IMR-90 (cell line): ENCODE results near the gene RARRES1. TPM values are rescaled to one million over a fixed set of nuclear protein-coding genes. Genes with fewer than 3 reads are reported as not detected.
A peak's percentile ranks its signal among the peaks of the same experiment; 100 is the strongest.

Source experiments
- ATAC-seq: fragments of 200-7000 bp; cut with Tn5 transposase; 2 replicates; pipeline ENCODE4 v1.9.1; 2020; ENCODE audit warnings: low read depth, mild to moderate bottlenecking, moderate library complexity
- BruUV-seq: library from RNA; stranded (reverse); fragments of 400-500 nt; replicated peaks from 2 replicates; lab custom pipeline; 2021; lab: Mats Ljungman, UMichigan
- CTCF ChIA-PET: fragments of 300-600 bp; formaldehyde crosslinking; extraction: SDS; loops from one replicate; lab custom pipeline; 2021; ENCODE audit warnings: antibody characterized with exemption; lab: Yijun Ruan, JAX
- POLR2A ChIA-PET: fragments of 300-600 bp; sonication (Branson Sonifier 250); formaldehyde crosslinking; loops from one replicate; lab custom pipeline; 2022; ENCODE audit warnings: antibody characterized with exemption; ENCODE audit not compliant: unreplicated experiment; lab: Charles Lee
- DNase-seq: peaks from one replicate; pipeline ENCODE4 v3.0.0; 2013
- H2AFZ ChIP-seq: replicated peaks from 2 replicates; pipeline ENCODE3; 2013; ENCODE audit warnings: low read length, mild to moderate bottlenecking; ENCODE audit not compliant: poor library complexity
- H2AK5ac ChIP-seq: 2 replicates; pipeline ENCODE4 v1.6.1; 2013; ENCODE audit warnings: low read depth, low read length, inconsistent platforms
- H2AK9ac ChIP-seq: replicated peaks from 2 replicates; pipeline ENCODE3; 2013; ENCODE audit warnings: mild to moderate bottlenecking, low read depth, low read length, moderate library complexity; ENCODE audit not compliant: poor library complexity
- H2BK120ac ChIP-seq: 2 replicates; pipeline ENCODE4 v1.6.1; 2013; ENCODE audit warnings: low read depth, low read length, inconsistent platforms
- H2BK15ac ChIP-seq: 3 replicates; pipeline ENCODE4 v1.6.1; 2013; ENCODE audit warnings: low read depth, low read length, inconsistent platforms
- H2BK20ac ChIP-seq: 2 replicates; pipeline ENCODE4 v1.6.1; 2013; ENCODE audit warnings: low read depth, mild to moderate bottlenecking, inconsistent platforms, low read length, moderate library complexity
- H2BK5ac ChIP-seq: 2 replicates; pipeline ENCODE4 v1.6.1; 2013; ENCODE audit warnings: mild to moderate bottlenecking, low read depth, low read length, inconsistent platforms; ENCODE audit not compliant: poor library complexity, severe bottlenecking
- H3K14ac ChIP-seq: replicated peaks from 2 replicates; pipeline ENCODE4 v1.6.1; 2013; ENCODE audit warnings: low read depth, low read length, inconsistent platforms
- H3K18ac ChIP-seq: 2 replicates; pipeline ENCODE4 v1.6.1; 2013; ENCODE audit warnings: low read depth, low read length, control low read depth
- H3K23ac ChIP-seq: 2 replicates; pipeline ENCODE4 v1.6.1; 2013; ENCODE audit warnings: low read depth, low read length, inconsistent platforms
- H3K27ac ChIP-seq: 2 replicates; pipeline ENCODE4 v1.5.1; 2013; ENCODE audit warnings: mild to moderate bottlenecking, control low read depth, low read length; ENCODE audit not compliant: insufficient read depth
- H3K27me3 ChIP-seq: 2 replicates; pipeline ENCODE4 v1.6.1; 2013; ENCODE audit warnings: low read length; ENCODE audit not compliant: control insufficient read depth, insufficient read depth
- H3K36me3 ChIP-seq: 2 replicates; pipeline ENCODE4 v1.6.1; 2013; ENCODE audit warnings: low read length, mixed read lengths; ENCODE audit not compliant: control insufficient read depth, insufficient read depth
- H3K4ac ChIP-seq: 2 replicates; pipeline ENCODE4 v1.6.1; 2013; ENCODE audit warnings: low read depth, low read length, inconsistent platforms
- H3K4me1 ChIP-seq: 2 replicates; pipeline ENCODE4 v1.6.1; 2013; ENCODE audit warnings: low read length, mixed read lengths; ENCODE audit not compliant: control insufficient read depth, insufficient read depth
- H3K4me2 ChIP-seq: 2 replicates; pipeline ENCODE4 v1.6.1; 2013; ENCODE audit warnings: low read depth, mild to moderate bottlenecking, control low read depth, low read length, moderate library complexity
- H3K4me3 ChIP-seq: 2 replicates; pipeline ENCODE4 v1.5.1; 2013; ENCODE audit warnings: low read depth, mild to moderate bottlenecking, control low read depth, low read length, moderate library complexity; ENCODE audit not compliant: insufficient read depth
- H3K56ac ChIP-seq: 2 replicates; pipeline ENCODE4 v1.6.1; 2013; ENCODE audit warnings: low read length, inconsistent platforms; ENCODE audit not compliant: insufficient read depth; ENCODE audit errors: extremely low read depth
- H3K79me1 ChIP-seq, 2 experiments: 2 replicates each; pipeline ENCODE4 v1.6.1; 2013; ENCODE audit warnings: low read length in 2 of 2, inconsistent platforms in 1 of 2, low read depth in 1 of 2
- H3K9ac ChIP-seq: 2 replicates; pipeline ENCODE4 v1.6.1; 2013; ENCODE audit warnings: low read depth, low read length, control low read depth
- H3K9me1 ChIP-seq: 2 replicates; pipeline ENCODE4 v1.6.1; 2013; ENCODE audit warnings: low read length, inconsistent platforms; ENCODE audit not compliant: insufficient read depth
- H3K9me3 ChIP-seq: 2 replicates; pipeline ENCODE4 v1.6.1; 2013; ENCODE audit warnings: low read length; ENCODE audit not compliant: control insufficient read depth, insufficient read depth
- H4K20me1 ChIP-seq: 2 replicates; pipeline ENCODE4 v1.6.1; 2013; ENCODE audit warnings: low read length, inconsistent platforms; ENCODE audit not compliant: insufficient read depth
- H4K5ac ChIP-seq: 2 replicates; pipeline ENCODE4 v1.6.1; 2013; ENCODE audit warnings: mild to moderate bottlenecking, low read depth, low read length, control low read depth
- H4K8ac ChIP-seq, 2 experiments: 2 replicates each; pipeline ENCODE4 v1.6.1; 2013; ENCODE audit warnings: low read depth in 2 of 2, low read length in 2 of 2, control low read depth in 1 of 2, inconsistent platforms in 1 of 2
- H4K91ac ChIP-seq: 2 replicates; pipeline ENCODE4 v1.6.1; 2013; ENCODE audit warnings: low read depth, low read length, inconsistent platforms; ENCODE audit not compliant: insufficient read depth
- CEBPB ChIP-seq: IDR thresholded peaks from 2 replicates; pipeline ENCODE4 v1.6.1; 2012; ENCODE audit warnings: low read depth, low read length, improper control_type of control experiment
- MAFK ChIP-seq: IDR thresholded peaks from 2 replicates; pipeline ENCODE4 v1.6.1; 2012; ENCODE audit warnings: low read depth, low read length, improper control_type of control experiment
- MAZ ChIP-seq: IDR thresholded peaks from 2 replicates; pipeline ENCODE4 v1.6.1; 2012; ENCODE audit warnings: low read depth, mild to moderate bottlenecking, low read length, improper control_type of control experiment, moderate library complexity, borderline replicate concordance
- SMC3 ChIP-seq: fragments of 150-350 bp; IDR thresholded peaks from 2 replicates; pipeline ENCODE4 v1.6.1; 2016; ENCODE audit warnings: low read depth, mild to moderate bottlenecking, antibody characterized with exemption, low read length, moderate library complexity
- WGBS, 2 experiments: methylation state at CpG; one replicate each; pipeline versions ENCODE4 v1.1.5 to v1.1.7; 2013; ENCODE audit warnings: missing lambda C conversion rate in 2 of 2; ENCODE audit not compliant: insufficient read length in 1 of 2; ENCODE audit errors: extremely low coverage in 2 of 2; 5-methylcytosine and 5-hydroxymethylcytosine counted together
- dilution Hi-C: fragments of 300-500 bp; cut with HindIII; formaldehyde crosslinking; loops from one replicate; pipeline ENCODE4 v1.14.3; 2018; ENCODE audit warnings: low sequenced_read_pairs; ENCODE audit not compliant: unreplicated experiment
- in situ Hi-C: fragments of 300-500 bp; cut with MboI; formaldehyde crosslinking; loops from 3 replicates; pipeline ENCODE4 v1.14.3; 2019; ENCODE audit warnings: low sequenced_read_pairs, inconsistent platforms, mixed read lengths
- intact Hi-C: fragments of 100-400 bp; cut with micrococcal nuclease; formaldehyde crosslinking; loops from 2 replicates; pipeline ENCODE4 v1.10.0; 2022
- polyA plus RNA-seq, 3 experiments: library from polyadenylated mRNA; depleted of rRNA; stranded (reverse); fragments of >200 nt; gene quantifications; 2 replicates each; pipeline ENCODE4 v1.2.3, GENCODE V29; 2012; ENCODE audit warnings: low replicate concordance in 1 of 3
- total RNA-seq: library from RNA; depleted of rRNA; stranded (reverse); fragments of >200 nt; gene quantifications from 2 replicates; pipeline ENCODE4 v1.2.3, GENCODE V29; 2012

The RARRES1 gene
- total and polyA plus RNA-seq, 2 of the 4 experiments (the other 2 are of a cell fraction), result 0.90 to 3.0 TPM

GRCh38 chr3:158747417-158747816 lies 15.2 kb upstream of the RARRES1 start:
- Histone ChIP-seq H3K9me1 (peaks cover 16% of the 10 kb centered on the region), H3K9me3 (no peaks in the 10 kb centered on the region), H2BK5ac (peak overlapping the region; percentile 54), H2AFZ (no peak overlapping the region), H4K91ac (peak overlapping the region; percentile 37; the same call in 1 of the 2 replicates), H2BK20ac (peak overlapping the region; percentile 17; the same call in 1 of the 2 replicates), H3K27ac (0 out of 2 replicates have a peak overlapping the region, but pooled peaks have one; percentile 1), H3K27me3 (no peaks in the 10 kb centered on the region), H3K23ac (peak overlapping the region; percentile 42), H3K56ac (no peak overlapping the region), H4K20me1 (no peaks in the 10 kb centered on the region), H3K36me3 (peaks cover 13% of the 10 kb centered on the region), H3K79me1 (no peaks in the 10 kb centered on the region), H3K4ac (peak overlapping the region; percentile 61), H3K4me2 (no peak overlapping the region), H3K4me1 (peaks cover 17% of the 10 kb centered on the region), H2AK5ac (no peak overlapping the region; the same call in 1 of the 2 replicates), H3K14ac (peak overlapping the region; percentile 10), H4K5ac (peak overlapping the region; percentile 37; the same call in 1 of the 2 replicates), H3K4me3 (no peak overlapping the region), H4K8ac (peak overlapping the region; percentile 27 to 39; a peak in 3 of 4 replicates), H3K9ac (no peak overlapping the region), H2BK120ac (peak overlapping the region; percentile 25; the same call in 1 of the 2 replicates), H2AK9ac (no peak overlapping the region), H2BK15ac (no peak overlapping the region), H3K18ac (peak overlapping the region; percentile 81; the same call in 1 of the 2 replicates)
- intact Hi-C loops (no loop called here), dilution Hi-C loops (no loop called here), in situ Hi-C loops (no loop called here)
- ATAC-seq, result no peak
- no CpG with 5 or more reads among the region's 3 CpGs for whole genome bisulfite sequencing, 2 experiments
- ChIA-PET CTCF (no interaction called here), POLR2A (no interaction called here)
- no peak for TF ChIP-seq MAZ
- no peak for TF ChIP-seq CEBPB
- TF ChIP-seq SMC3, result no peak
- TF ChIP-seq MAFK, result no peak
- no TSS peak for BruUV-seq
- DNase-seq, result no peak
